Ovary (tissue), 9 donors: ENCODE results near the gene TPGS1. TPM values are rescaled to one million over a fixed set of nuclear protein-coding genes. Genes with fewer than 3 reads are reported as not detected.

ENCODE experiments used
- DNase-seq, 5 donors: peaks; one replicate each; pipeline ENCODE4 v3.0.0-alpha.2; 2019 to 2020
- H3K27ac ChIP-seq, 2 donors: fragments of 200-600 bp; one replicate each; pipeline versions ENCODE4 v1.5.1 to v1.8.0; 2019 to 2022
- H3K27me3 ChIP-seq: fragments of 200-600 bp; one replicate; pipeline ENCODE4 v1.8.0; 2022
- H3K36me3 ChIP-seq: fragments of 200-600 bp; sonication (generic); one replicate; pipeline ENCODE4 v1.5.1; 2019
- H3K4me1 ChIP-seq: one replicate; pipeline ENCODE4 v1.8.1; 2013; ENCODE audit warnings: mild to moderate bottlenecking, moderate library complexity; ENCODE audit not compliant: insufficient read depth
- H3K4me3 ChIP-seq: fragments of 200-600 bp; sonication (generic); one replicate; pipeline ENCODE4 v1.5.1; 2017
- H3K9me3 ChIP-seq, 2 donors: fragments of 200-600 bp in 1 of 2; sonication (generic) in 1 of 2; one replicate each; pipeline versions ENCODE4 v1.5.1 to v1.8.1; 2013 to 2019; ENCODE audit warnings: mild to moderate bottlenecking in 1 of 2, moderate library complexity in 1 of 2
- EP300 ChIP-seq: sonication (generic); formaldehyde crosslinking; IDR thresholded peaks from one replicate; pipeline ENCODE4 v1.6.1; 2017; ENCODE audit warnings: antibody characterized with exemption
- POLR2A ChIP-seq: fragments of 450-650 bp; IDR thresholded peaks from one replicate; pipeline ENCODE4 v1.6.1; 2017; ENCODE audit warnings: antibody characterized with exemption, mild to moderate bottlenecking, moderate library complexity
- WGBS, 3 donors: extraction: QIAGEN DNeasy Blood & Tissue Kit in 1 of 3; methylation state at CpG; one replicate each; pipeline versions ENCODE4 v1.1.5 to v1.1.7; 2013 to 2017; 5-methylcytosine and 5-hydroxymethylcytosine counted together
- intact Hi-C, 4 donors: fragments of 100-400 bp; cut with DNase I; formaldehyde crosslinking; loops; one replicate each; pipeline versions ENCODE4 v1.11.0 to v1.15.1; 2022 to 2023
- polyA plus RNA-seq, 2 donors: library from polyadenylated mRNA; stranded (reverse); fragments of 200-250 nt in 1 of 2; fragments of 350-450 nt in 1 of 2; fragmentation: Illumina TruSeq in 1 of 2; extraction: RNeasy Lipid Tissue Mini Kit (QIAGEN cat#74804) in 1 of 2; gene quantifications; one replicate each; pipeline ENCODE4 v1.2.3, GENCODE V29; 2013 to 2014
- total RNA-seq, 7 donors: library from RNA; depleted of rRNA in 2 of 7; stranded (reverse); fragments of >200 nt in 2 of 7; fragmentation: NEBNext Ultra II Directional in 3 of 7; extraction: Animal tissue kit (Norgen Biotek cat#: 25700) in 3 of 7; gene quantifications; one replicate each; pipeline versions ENCODE4 v1.1.0 to v1.2.4, GENCODE V29; 2016 to 2023
- TF ChIP-seq, protein P1 (sequence below), 3 donors: fragments of 450-650 bp in 2 of 3; fragments of 200-600 bp in 1 of 3; IDR thresholded peaks; one replicate each; pipeline versions ENCODE4 v1.5.1 to v1.8.0; 2016 to 2022; ENCODE audit warnings: antibody characterized with exemption in 3 of 3, mild to moderate bottlenecking in 1 of 3
- donor health status: DM: no; HTN: no; CAD: no; lungs with moderate emphysema.
- donor health status: DM: no; HTN: no; CAD: no.
- donor health status: Bipolar disorder and iron deficiency.
- donor health status: DM: yes; HTN: yes; CAD: no.
- donor health status: DM: no; HTN: no; CAD: no.
- donor health status: DM: yes; HTN: yes; CAD: no.

TPGS1 gene
- total and polyA plus RNA-seq, 9 donors, result 0.12 to 93.3 (median 24.7) TPM

DNA sequence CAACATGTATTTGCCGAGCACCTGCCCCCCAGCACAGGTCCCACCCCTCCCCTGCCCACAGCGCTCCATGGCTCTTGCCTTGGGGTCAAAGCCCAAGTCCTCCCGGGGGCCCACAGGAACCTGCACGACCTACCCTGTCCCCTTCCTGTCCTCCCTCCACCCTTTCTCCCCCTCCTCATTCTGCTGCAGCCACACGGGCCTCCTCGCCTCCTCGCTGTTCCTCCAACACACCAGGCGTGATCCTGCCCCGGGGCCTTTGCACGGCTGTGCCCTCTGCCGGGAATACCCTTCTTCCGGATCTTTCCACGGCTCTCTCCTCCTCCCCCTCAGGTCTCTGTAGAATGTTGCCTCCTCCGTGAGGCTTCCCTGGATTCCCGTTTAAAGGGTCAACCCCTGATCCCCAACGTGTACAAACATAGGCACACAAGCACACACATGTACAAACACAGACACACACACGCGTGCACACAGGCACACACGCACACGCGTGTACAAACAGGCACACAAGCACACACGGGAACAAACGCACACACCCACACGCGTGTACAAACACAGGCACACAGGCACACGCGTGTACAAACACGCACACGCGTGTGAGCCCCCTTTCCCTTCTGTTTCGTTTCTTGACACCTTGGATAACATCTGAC is 8.2 kb upstream of the TPGS1 start:
- DNase-seq, result no peak
- H3K27ac ChIP-seq, result no peak overlapping the region
- intact Hi-C loops, result no loop called here
- no peak overlapping the region for H3K4me3 ChIP-seq
- TF ChIP-seq POLR2A (no peak), EP300 (no peak)
- TF ChIP-seq, protein P1, sequence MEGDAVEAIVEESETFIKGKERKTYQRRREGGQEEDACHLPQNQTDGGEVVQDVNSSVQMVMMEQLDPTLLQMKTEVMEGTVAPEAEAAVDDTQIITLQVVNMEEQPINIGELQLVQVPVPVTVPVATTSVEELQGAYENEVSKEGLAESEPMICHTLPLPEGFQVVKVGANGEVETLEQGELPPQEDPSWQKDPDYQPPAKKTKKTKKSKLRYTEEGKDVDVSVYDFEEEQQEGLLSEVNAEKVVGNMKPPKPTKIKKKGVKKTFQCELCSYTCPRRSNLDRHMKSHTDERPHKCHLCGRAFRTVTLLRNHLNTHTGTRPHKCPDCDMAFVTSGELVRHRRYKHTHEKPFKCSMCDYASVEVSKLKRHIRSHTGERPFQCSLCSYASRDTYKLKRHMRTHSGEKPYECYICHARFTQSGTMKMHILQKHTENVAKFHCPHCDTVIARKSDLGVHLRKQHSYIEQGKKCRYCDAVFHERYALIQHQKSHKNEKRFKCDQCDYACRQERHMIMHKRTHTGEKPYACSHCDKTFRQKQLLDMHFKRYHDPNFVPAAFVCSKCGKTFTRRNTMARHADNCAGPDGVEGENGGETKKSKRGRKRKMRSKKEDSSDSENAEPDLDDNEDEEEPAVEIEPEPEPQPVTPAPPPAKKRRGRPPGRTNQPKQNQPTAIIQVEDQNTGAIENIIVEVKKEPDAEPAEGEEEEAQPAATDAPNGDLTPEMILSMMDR (IDR thresholded peaks at IDR 0.05), result no peak
- peaks cover 3% of the 10 kb centered on the region for H3K27me3 ChIP-seq
- no peaks in the 10 kb centered on the region for H3K36me3 ChIP-seq
- H3K9me3 ChIP-seq, result no peaks in the 10 kb centered on the region
- WGBS, 3 donors, result 70 to 75% (median 73%) methylated on average over 31 of the region's 31 CpGs
- peaks cover 2% of the 10 kb centered on the region for H3K4me1 ChIP-seq

DNA sequence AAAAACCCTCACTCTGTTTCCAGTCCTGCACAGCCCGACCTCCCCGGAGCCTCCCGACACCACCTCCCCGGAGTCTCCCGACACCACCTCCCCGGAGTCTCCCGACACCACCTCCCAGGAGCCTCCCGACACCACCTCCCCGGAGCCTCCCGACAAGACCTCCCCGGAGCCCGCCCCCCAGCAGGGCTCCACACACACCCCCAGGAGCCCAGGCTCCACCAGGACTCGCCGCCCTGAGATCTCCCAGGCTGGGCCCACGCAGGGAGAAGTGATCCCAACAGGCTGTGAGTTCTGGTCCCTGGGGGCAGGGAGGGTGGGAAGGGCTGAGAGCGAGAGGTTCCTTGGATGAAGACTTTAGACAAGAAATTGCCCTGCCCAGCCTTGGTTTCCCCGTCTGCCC is 5.7 kb upstream of the TPGS1 start:
- no peak overlapping the region for H3K4me3 ChIP-seq
- TF ChIP-seq, protein P1 (IDR thresholded peaks at IDR 0.05), result no peak
- TF ChIP-seq POLR2A (no peak), EP300 (no peak)
- H3K27me3 ChIP-seq, result no peaks in the 10 kb centered on the region
- intact Hi-C loops, result no loop called here
- no peaks in the 10 kb centered on the region for H3K4me1 ChIP-seq
- H3K9me3 ChIP-seq, result no peaks in the 10 kb centered on the region
- no peak for DNase-seq
- 73 to 78% (median 77%) methylated on average over 14 to 17 of the region's 17 CpGs for WGBS, 3 donors
- H3K27ac ChIP-seq, result no peak overlapping the region
- no peaks in the 10 kb centered on the region for H3K36me3 ChIP-seq

DNA sequence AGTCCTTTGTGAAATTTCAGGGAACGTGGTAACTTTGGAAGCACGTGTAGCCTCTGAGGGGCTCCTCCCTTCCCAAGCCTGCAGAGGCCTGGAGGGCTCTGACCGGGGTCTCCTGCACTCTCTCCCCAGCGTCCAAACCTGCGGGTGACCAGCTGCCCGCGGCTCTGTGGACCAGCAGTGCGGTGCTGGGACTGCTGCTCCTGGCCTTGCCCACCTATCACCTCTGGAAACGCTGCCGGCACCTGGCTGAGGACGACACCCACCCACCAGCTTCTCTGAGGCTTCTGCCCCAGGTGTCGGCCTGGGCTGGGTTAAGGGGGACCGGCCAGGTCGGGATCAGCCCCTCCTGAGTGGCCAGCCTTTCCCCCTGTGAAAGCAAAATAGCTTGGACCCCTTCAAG is 2.7 kb upstream of the TPGS1 start:
- no peak overlapping the region for H3K4me3 ChIP-seq
- intact Hi-C loops, result no loop called here
- H3K27ac ChIP-seq, result no peak overlapping the region
- DNase-seq, result no peak
- no peaks in the 10 kb centered on the region for H3K27me3 ChIP-seq
- TF ChIP-seq EP300 (no peak), POLR2A (no peak)
- TF ChIP-seq, protein P1 (IDR thresholded peaks at IDR 0.05), result no peak
- H3K36me3 ChIP-seq, result no peaks in the 10 kb centered on the region
- peaks cover 6% of the 10 kb centered on the region for H3K4me1 ChIP-seq
- 81 to 86% (median 85%) methylated on average over 14 of the region's 14 CpGs for WGBS, 3 donors
- no peaks in the 10 kb centered on the region for H3K9me3 ChIP-seq

DNA sequence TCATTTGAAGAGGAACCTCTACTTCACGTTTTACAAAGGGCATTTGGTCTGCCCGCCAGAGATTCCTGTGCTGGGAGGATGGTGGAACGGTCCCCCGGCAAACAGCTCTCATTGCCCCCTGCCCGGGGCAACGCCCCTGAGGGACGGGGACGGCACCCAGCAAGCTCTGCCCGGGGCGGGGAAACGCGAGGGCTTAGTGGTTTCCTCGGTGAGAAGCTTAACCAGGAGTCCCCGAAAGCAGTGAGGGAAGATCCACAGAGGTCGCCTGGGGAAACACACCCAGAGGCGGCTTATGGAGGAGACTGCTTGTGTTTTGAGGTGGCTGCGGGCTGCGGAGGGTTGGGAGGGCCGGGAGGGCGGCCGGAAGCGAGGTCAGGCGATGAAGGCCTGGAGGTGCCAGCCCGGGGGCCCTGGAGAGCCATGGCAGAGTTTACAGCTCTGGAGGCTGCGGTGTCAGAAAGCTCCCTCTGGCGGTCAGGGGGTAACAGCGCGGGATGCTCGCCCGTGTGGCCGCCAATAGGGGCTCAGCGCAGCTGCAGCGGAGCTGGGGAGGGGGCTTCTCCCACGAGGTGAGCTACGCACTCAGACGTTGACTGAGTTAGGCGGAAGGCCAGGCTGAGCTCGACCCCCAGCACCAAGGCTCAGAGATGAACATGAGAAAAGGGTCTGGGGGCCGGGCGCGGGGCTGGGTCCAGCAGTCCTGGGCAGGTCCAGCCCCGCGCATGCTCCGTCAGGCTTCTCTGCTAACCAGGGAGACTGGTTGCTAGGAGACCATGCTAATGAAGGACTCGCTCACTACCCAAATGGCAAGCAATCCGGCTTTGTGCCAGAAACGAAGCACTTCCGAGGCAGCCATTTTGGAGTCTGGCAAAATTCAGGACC is 652 bp upstream of the TPGS1 start:
- peak overlapping the region; percentile 70 to 94 for H3K27ac ChIP-seq
- DNase-seq, result peak in 4 of 5 donors; percentile 96 to 99 (median 99)
- intact Hi-C loops, result no loop called here
- no peaks in the 10 kb centered on the region for H3K27me3 ChIP-seq
- H3K9me3 ChIP-seq, result no peaks in the 10 kb centered on the region
- TF ChIP-seq EP300 (no peak), POLR2A (peak; percentile 41)
- TF ChIP-seq, protein P1 (IDR thresholded peaks at IDR 0.05), result peak; percentile 94 to 99 (median 98)
- no peaks in the 10 kb centered on the region for H3K36me3 ChIP-seq
- H3K4me1 ChIP-seq, result peaks cover 6% of the 10 kb centered on the region
- 6 to 8% (median 6%) methylated on average over 47 to 48 of the region's 48 CpGs for WGBS, 3 donors
- H3K4me3 ChIP-seq, result peak overlapping the region; percentile 94
